Anterior cingulate cortex (tissue), 58 donors: ENCODE measurements around the gene FHOD3.
"Not testable (repeated sequence)": the region's sequence is repeated elsewhere in the genome, so short reads cannot be mapped to it uniquely, and the experiment has no call there.

Experiments
- DNase-seq, 58 donors: peaks; one replicate each; lab custom pipeline; 2025; lab: John Stamatoyannopoulos, UW

The FHOD3 gene

DNA sequence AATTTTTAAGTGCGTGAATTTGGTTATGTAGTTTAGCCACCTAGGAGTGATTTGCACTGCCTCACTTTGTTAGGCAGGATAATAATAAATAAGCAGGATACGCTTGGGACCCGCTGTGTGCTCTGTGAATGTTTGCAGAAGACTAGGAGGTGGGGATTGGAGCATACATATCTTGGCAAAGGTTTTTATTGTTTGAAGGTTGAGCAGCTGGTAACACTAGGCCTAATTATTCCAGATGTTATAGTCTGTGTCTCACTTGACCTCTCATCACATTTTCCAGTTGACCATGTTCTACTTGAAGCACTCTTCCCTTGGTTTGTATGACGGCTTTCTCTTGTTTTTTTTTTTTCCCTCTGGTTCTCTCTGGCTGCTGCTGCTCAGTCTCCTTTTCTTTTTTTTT lies 42.7 kb downstream of the FHOD3 start:
- no peak for DNase-seq

DNA sequence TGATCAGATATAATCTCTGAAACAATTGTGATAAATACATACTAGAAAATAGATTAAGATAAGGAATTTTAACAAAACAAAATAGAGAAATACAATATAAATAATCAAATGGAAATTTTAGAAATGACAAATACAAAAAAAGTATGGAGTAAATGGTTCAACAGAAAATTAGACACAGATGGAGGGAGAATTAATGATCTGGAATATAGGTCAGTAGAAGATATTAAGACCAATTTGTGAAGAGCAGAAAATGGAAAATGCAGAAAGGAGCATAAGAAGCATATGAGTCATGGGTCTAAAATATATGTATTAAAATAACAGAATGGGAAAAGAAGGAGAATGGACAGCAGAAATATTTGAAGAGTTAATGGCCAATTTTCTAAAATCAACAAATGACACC lies 44.4 kb downstream of the FHOD3 start:
- DNase-seq, result no peak

GRCh38 chr18:36348331-36348730 lies 50.8 kb downstream of the FHOD3 start:
- no peak for DNase-seq

DNA sequence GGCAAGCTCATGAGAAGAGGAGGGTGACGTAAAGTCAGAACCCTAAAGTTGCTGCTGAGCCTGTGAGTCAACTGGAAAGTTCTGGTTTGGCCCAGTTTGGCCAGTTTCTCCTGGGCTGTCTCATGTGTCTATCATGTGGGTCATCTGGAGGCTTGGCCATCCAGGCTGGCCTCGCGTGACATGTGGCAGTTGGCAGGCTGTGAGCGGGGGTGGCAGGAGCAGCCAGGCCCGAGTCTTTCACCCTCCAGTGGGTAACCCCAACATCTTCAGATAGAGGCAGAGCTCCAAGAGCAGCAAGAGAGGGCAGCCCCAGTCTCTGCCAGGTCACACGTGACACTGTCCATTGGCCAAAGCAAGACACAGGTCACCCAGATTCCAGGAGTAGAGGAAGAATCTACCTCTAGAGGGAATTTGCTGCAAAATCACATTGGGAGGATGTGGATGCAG lies 51.5 kb downstream of the FHOD3 start:
- DNase-seq, result no peak

- DNase-seq, result no peak
Observed at GRCh38 chr18:36349552-36349951, 52.0 kb downstream of the FHOD3 start.

DNA sequence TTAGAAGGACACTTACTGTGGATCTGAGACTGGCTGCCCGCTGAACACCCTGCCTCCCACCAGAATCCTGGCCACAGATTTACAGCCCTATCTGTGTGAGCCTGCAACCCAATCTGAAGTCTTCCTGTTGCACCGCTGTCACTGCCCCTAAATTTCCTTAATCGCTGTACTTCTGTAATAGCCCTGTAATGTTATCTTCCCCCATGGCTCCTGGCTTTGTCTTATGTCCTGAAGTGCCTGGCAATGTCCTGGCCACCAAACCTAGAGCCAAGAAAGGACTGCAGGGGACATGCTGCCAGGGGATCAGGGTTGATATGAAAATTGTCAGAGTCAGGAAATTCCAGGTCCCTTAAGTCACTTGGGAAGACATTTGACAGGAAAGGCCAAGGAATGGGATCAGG lies 52.7 kb downstream of the FHOD3 start:
- no peak for DNase-seq

DNA sequence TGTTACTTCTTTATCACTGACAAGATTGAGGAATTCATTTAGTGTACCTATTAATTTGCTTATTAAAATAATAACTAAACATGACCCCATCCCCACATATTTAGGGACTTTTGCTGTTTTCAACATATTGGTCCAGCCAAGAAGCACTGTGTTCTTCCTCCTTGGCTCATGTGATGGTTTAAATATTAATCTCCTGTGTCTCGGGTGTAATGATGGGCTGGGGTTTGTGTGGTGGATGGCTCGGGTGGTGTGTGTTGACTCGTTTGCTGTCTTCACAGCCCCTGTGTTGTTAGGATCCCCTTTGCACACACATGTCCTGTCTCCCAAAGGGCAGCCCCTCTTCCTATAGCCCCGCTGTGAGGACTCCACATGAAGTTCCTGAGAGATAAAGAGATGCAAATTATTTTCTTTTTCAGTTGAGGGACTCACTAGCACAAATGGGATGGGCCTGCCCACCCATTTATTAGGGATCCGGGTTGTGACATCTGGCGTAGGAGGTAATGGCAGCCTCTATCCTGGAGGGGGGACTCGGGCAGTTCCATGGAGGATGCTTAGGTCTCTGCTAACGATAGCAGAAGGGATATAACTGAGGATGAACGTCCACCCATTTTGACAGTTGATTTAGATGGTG lies 53.4 kb downstream of the FHOD3 start:
- no peak for DNase-seq

DNA sequence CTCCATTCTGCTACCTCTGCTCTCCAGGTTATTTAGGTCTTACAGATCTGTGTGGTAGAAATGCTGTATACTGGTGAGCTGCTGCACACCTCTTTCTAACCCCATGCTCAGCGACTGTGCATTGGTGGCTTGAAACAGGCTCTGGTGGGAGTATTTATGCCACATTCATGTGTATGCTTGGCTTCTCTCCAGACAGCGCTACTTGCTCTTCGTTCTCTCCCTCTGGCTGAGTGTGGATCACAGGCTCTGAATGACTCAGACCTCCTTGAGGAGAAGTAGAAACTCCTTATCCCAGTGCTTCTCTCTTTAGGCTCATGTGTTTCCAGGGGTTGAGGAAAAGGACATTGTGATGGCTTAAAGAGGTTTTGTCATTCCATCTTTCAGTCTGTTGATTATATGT lies 54.9 kb downstream of the FHOD3 start:
- peak in 28 of 58 donors; percentile 3 to 77 (median 25) for DNase-seq

GRCh38 chr18:36354989-36355388 lies 57.5 kb downstream of the FHOD3 start:
- peak in 1 of 58 donors; percentile 15 for DNase-seq

- no peak for DNase-seq
Observed at GRCh38 chr18:36355511-36355910, 58.0 kb downstream of the FHOD3 start.

DNA sequence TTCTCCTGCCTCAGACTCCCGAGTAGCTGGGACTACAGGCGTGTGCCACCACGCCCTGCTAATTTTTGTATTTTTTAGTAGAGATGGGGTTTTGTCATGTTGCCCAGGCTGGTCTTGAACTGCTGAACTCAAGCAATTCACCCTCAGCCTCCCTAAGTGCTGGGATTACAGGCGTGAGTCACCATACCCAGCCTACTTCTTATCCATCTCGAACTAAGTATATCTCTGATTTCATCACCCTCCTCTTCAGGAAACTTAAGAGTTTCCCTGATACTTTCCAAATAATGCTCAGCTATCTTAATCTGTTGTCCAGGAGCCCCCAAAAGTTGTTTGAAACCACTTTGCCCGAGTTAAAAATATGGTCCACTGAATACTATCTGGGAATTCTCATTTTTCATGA lies 59.2 kb downstream of the FHOD3 start:
- DNase-seq, result not testable (repeated sequence)

DNA sequence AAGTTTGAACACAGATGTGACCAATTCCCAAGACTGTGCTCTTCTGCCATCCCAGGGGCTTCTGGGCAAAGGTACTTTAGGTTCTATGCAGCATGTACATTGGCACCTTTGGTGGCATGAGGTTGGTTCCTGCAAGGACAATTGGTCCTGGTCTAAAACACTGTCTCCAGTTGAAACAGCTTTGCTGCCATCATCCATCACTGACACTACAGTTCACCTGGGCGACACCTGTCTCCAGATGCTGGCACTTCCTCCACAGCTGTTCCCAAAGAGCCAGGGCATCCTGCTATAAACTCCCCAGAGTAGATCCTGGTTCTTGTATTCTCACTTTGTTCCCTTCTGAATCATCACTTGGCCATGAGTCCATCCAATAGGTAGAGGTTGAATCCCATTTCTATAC lies 60.6 kb downstream of the FHOD3 start:
- no peak for DNase-seq

DNA sequence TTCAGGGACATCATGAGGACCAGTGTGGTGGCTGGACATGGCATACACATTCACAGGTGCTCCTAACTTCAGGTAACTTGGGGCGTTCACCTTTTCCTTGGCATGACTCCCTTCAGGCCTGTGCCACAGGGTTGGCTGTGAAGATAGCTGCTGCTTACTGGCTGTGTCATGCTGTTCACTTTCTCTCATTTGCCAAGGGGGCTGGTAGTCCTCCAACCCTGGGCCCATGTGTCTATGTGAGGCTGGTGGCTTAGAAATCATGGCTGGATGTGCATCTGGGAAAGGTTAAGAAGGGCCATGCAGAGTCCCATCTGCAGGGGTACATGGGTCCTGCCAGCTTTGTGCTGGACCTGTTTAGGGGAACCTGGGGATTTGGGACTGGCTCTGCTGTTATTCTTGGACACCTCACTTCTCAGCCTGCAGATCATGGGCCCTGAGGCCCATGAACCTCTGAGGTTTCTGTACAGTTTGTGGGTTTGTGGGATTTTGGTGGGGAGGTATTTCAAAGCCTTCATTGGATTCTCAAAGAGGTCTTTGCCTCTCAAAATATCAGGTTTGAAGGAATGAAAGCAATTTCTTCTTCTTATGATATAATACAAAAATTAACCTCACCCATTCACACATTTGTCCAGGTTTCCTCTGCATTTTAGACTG lies 62.9 kb downstream of the FHOD3 start:
- DNase-seq, result no peak

GRCh38 chr18:36364911-36365624 lies 67.6 kb downstream of the FHOD3 start:
- DNase-seq, result no peak

DNA sequence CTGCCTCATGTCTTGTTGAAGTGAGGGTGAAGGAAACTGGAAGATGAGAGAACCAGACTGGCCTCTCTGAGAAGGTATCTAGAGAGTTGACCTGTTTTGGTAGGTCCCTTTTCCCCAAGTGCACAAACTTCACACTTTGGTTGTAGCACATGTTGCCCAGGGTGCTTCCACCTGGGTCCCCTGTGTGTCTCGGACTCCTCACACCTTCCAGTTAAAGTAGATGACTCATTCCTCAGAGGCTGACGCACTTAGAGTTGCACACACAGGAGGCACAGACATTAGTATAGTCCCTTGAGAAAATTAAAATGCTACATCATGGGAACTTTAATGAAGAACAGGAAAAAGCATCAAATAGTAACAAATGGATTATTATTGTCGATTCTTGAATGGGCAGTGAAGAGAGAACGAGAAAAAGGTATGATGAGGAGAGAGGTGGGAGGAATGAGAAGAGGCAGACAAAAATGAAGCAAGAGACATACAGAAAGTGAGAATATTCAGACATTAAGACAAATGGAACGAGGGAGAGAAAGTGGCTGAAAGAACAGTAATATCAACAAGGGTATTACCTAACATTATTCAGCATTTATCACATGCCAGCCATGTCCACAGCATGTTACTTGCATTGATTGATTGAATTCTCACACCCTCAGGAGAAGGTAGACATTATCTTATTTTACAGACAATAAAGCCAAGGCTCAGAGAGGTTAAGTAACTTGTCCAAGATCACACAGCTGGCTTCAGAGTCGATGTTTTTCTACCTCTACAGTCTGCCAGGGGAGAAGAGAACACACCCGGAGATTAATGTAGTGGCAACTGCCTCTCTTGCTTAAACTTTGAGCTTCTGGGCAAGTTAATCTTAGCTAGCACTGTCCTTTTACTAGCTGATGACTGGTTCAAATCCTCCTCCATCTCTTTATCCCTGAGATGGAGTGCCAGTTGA lies 68.6 kb downstream of the FHOD3 start:
- DNase-seq, result no peak

GRCh38 chr18:36366994-36367839 lies 69.7 kb downstream of the FHOD3 start:
- no peak for DNase-seq

- DNase-seq, result no peak
Observed at GRCh38 chr18:36368889-36369288, 71.4 kb downstream of the FHOD3 start.

GRCh38 chr18:36372903-36373311 lies 75.4 kb downstream of the FHOD3 start:
- no peak for DNase-seq

- DNase-seq, result no peak
Observed at GRCh38 chr18:36374262-36374661, 76.7 kb downstream of the FHOD3 start.

DNA sequence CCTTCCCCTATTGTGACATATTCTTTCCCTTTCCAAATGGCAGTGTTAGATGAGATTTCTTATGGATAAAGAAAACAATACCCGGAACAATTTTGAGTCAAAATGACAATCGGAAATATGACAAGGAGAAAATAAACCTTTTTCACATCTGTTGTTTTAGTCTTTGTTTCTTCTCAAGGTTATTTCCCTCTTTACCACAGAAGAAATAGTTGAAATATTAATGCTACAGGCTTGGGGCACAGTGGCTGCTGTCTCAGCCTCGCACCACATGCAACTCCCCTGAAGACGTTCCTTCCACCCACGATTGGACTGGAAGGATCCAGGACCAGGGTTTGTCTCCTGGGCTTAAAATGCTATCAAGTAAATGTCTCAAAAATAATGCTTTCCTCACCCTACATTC lies 77.6 kb downstream of the FHOD3 start:
- DNase-seq, result no peak
